GM18498 (cell line): ENCODE data around the gene GLMN.

ENCODE experiments used
- ATAC-seq: cut with Tn5 transposase; IDR thresholded peaks from one replicate; pipeline ENCODE4 v1.9.1; 2021; ENCODE audit warnings: mild to moderate bottlenecking, moderate library complexity; ENCODE audit not compliant: unreplicated experiment

The GLMN gene

DNA sequence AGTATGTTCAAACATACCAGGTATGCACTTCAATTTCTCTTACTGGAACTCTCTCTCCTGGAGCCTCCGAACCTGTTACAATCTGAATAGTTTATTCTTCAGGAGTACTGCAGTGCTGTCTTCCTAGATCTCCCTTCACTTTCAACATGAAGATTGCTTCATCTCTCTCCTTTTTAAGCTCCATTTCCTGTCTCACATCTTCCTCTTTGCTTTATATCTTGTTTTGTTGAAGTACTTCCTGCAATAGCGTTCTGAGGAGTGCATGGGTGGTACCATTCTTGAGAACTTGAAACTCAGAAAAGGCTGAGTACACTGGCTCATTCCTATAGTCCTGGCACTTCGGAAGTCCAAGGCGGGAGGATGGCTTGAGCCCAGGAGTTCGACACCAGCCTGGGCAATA is 96.8 kb downstream of the GLMN start:
- ATAC-seq = no peak
